Activated CD8-positive, alpha-beta memory T cell treated with anti-CD3 and anti-CD28 coated beads, Interleukin-2, amount 50 U/mL, for 1 hour (primary cell): Measurements from ENCODE around the gene AQP12B.
"Not testable (repeated sequence)": the region's sequence is repeated elsewhere in the genome, so short reads cannot be mapped to it uniquely, and the experiment has no call there.

Source experiments
- DNase-seq: peaks from one replicate; pipeline ENCODE4 v3.0.0-alpha.2; 2020; ENCODE audit errors: extremely low read depth

Gene AQP12B

GRCh38 chr2:240683329-240683979 is 769 bp upstream of the AQP12B start:
- DNase-seq: not testable (repeated sequence)

- DNase-seq: not testable (repeated sequence)
Measured at GRCh38 chr2:240680185-240680584, 2.5 kb downstream of the AQP12B start.

GRCh38 chr2:240678909-240679308 is 3.8 kb downstream of the AQP12B start:
- DNase-seq: not testable (repeated sequence)

GRCh38 chr2:240678043-240678442 is 4.6 kb downstream of the AQP12B start:
- DNase-seq: not testable (repeated sequence)

GRCh38 chr2:240675345-240675744 is 7.3 kb downstream of the AQP12B start:
- DNase-seq: not testable (repeated sequence)

GRCh38 chr2:240674461-240675184 is 8.1 kb downstream of the AQP12B start:
- DNase-seq: not testable (repeated sequence)

- DNase-seq: no peak
Measured at GRCh38 chr2:240672701-240673190, 9.9 kb downstream of the AQP12B start.

- DNase-seq: no peak
Measured at GRCh38 chr2:240672076-240672700, 10.5 kb downstream of the AQP12B start.

GRCh38 chr2:240670950-240671349 is 11.7 kb downstream of the AQP12B start:
- no peak for DNase-seq

GRCh38 chr2:240670402-240670801 is 12.3 kb downstream of the AQP12B start:
- no peak for DNase-seq

- no peak for DNase-seq
Measured at GRCh38 chr2:240664622-240665021, 18.1 kb downstream of the AQP12B start.

GRCh38 chr2:240663546-240664190 is 19.0 kb downstream of the AQP12B start:
- no peak for DNase-seq

GRCh38 chr2:240662681-240663080 is 20.0 kb downstream of the AQP12B start:
- DNase-seq: no peak

- not testable (repeated sequence) for DNase-seq
Measured at GRCh38 chr2:240659883-240660282, 22.8 kb downstream of the AQP12B start.

- DNase-seq: no peak
Measured at GRCh38 chr2:240655931-240656886, 26.5 kb downstream of the AQP12B start.

- DNase-seq: no peak
Measured at GRCh38 chr2:240651185-240651584, 31.5 kb downstream of the AQP12B start.

GRCh38 chr2:240650254-240650965 is 32.3 kb downstream of the AQP12B start:
- DNase-seq: no peak

GRCh38 chr2:240649331-240649730 is 33.4 kb downstream of the AQP12B start:
- DNase-seq: no peak

GRCh38 chr2:240648650-240649275 is 33.9 kb downstream of the AQP12B start:
- DNase-seq: no peak

- DNase-seq: no peak
Measured at GRCh38 chr2:240648155-240648649, 34.5 kb downstream of the AQP12B start.
